ENCODE data around the gene LNX2.

The LNX2 gene

GRCh38 chr13:27504128-27504867, 116.0 kb downstream of the LNX2 start:
- TF ChIP-seq TAF1 (IDR thresholded peaks at IDR 0.05; ENCODE audit: borderline replicate concordance, insufficient read depth, low read length) (no peak), FOXP2 (optimal IDR thresholded peaks at IDR 0.05; ENCODE audit: borderline replicate concordance, extremely low read depth, extremely low read length, insufficient read depth) (no peak), POLR2AphosphoS5 (IDR thresholded peaks at IDR 0.05; ENCODE audit: low read depth, low read length) (no peak), SIN3A (IDR thresholded peaks at IDR 0.05; ENCODE audit: borderline replicate concordance, insufficient read depth, low read length) (no peak), REST (IDR thresholded peaks at IDR 0.05; ENCODE audit: insufficient read depth in 1 of 2, low read depth in 2 of 2, low read length in 2 of 2) (no peak)

- TF ChIP-seq REST (IDR thresholded peaks at IDR 0.05; ENCODE audit: insufficient read depth in 1 of 2, low read depth in 2 of 2, low read length in 2 of 2) (no peak), SIN3A (IDR thresholded peaks at IDR 0.05; ENCODE audit: borderline replicate concordance, insufficient read depth, low read length) (no peak), FOXP2 (optimal IDR thresholded peaks at IDR 0.05; ENCODE audit: borderline replicate concordance, extremely low read depth, extremely low read length, insufficient read depth) (no peak), POLR2AphosphoS5 (IDR thresholded peaks at IDR 0.05; ENCODE audit: low read depth, low read length) (no peak), TAF1 (IDR thresholded peaks at IDR 0.05; ENCODE audit: borderline replicate concordance, insufficient read depth, low read length) (no peak)
Measured at GRCh38 chr13:27500806-27501534, 119.4 kb downstream of the LNX2 start.

GRCh38 chr13:27497563-27498230, 122.6 kb downstream of the LNX2 start:
- TF ChIP-seq TAF1 (IDR thresholded peaks at IDR 0.05; ENCODE audit: borderline replicate concordance, insufficient read depth, low read length) (no peak), REST (IDR thresholded peaks at IDR 0.05; ENCODE audit: insufficient read depth in 1 of 2, low read depth in 2 of 2, low read length in 2 of 2) (no peak), SIN3A (IDR thresholded peaks at IDR 0.05; ENCODE audit: borderline replicate concordance, insufficient read depth, low read length) (no peak), POLR2AphosphoS5 (IDR thresholded peaks at IDR 0.05; ENCODE audit: low read depth, low read length) (no peak)

- TF ChIP-seq TAF1 (IDR thresholded peaks at IDR 0.05; ENCODE audit: borderline replicate concordance, insufficient read depth, low read length): no peak
- TF ChIP-seq POLR2AphosphoS5 (IDR thresholded peaks at IDR 0.05; ENCODE audit: low read depth, low read length): no peak
- no peak for TF ChIP-seq REST (IDR thresholded peaks at IDR 0.05; ENCODE audit: insufficient read depth in 1 of 2, low read depth in 2 of 2, low read length in 2 of 2)
- TF ChIP-seq FOXP2 (optimal IDR thresholded peaks at IDR 0.05; ENCODE audit: borderline replicate concordance, extremely low read depth, extremely low read length, insufficient read depth): no peak
- no peak for TF ChIP-seq SIN3A (IDR thresholded peaks at IDR 0.05; ENCODE audit: borderline replicate concordance, insufficient read depth, low read length)
Measured at GRCh38 chr13:27496536-27497273, 123.6 kb downstream of the LNX2 start.
